ENCODE data around the gene DLG2.

DNA sequence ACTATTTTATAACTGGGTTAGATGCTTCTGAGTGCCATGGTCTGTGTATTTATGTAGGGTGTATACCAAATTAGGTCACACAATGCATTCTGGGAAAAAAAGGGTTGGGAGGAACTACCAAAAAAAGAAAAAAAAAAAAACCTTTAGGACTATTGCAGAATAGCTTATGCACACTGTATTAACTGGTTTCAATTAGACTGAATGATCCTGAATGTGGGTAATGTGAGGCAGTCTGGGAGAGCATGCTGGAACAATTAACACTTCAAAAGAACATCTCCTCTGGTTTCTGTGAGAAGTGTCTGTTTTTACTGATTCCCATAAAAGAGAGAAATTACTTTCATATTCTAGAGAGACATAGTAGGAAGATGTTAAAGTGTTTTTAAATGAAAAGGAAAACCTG is 521.3 kb downstream of the DLG2 start:
- TF ChIP-seq CTCF (IDR thresholded peaks at IDR 0.05; ENCODE audit: low read depth, low read length, poor library complexity, severe bottlenecking) (no peak), EZH2phosphoT487 (IDR thresholded peaks at IDR 0.05; ENCODE audit: borderline replicate concordance, low read length) (no peak)

Data from DOHH2 (cell line).